ENCODE results near the gene ZSCAN2.
"Not testable (repeated sequence)": the region's sequence is repeated elsewhere in the genome, so short reads cannot be mapped to it uniquely, and the experiment has no call there.

Gene ZSCAN2

GRCh38 chr15:84570164-84570735, 30.6 kb upstream of the ZSCAN2 start:
- Histone ChIP-seq H3K79me2 (ENCODE audit: low read length) (no peaks in the 10 kb centered on the region), H4K20me1 (ENCODE audit: insufficient read depth, low read length) (no peaks in the 10 kb centered on the region), H3K9me2 (replicated peaks; ENCODE audit: insufficient read depth, low read length) (no peaks in the 10 kb centered on the region), H3K27ac (ENCODE audit: low read length) (peak overlapping the region; percentile 62; the same call in 1 of the 2 replicates), H2AFZ (ENCODE audit: low read length) (peak overlapping the region; percentile 99), H3K4me1 (ENCODE audit: low read length) (no peaks in the 10 kb centered on the region), H3K36me3 (replicated peaks; ENCODE audit: insufficient read depth, low read length) (no peaks in the 10 kb centered on the region), H3K9ac (ENCODE audit: low read length) (peak overlapping the region; percentile 82), H3K9me3 (replicated peaks; ENCODE audit: insufficient read depth, low read length) (no peaks in the 10 kb centered on the region), H3K27me3 (replicated peaks; ENCODE audit: insufficient read depth, low read length) (no peaks in the 10 kb centered on the region), H3K4me3 (ENCODE audit: low read length) (peak overlapping the region; percentile 70), H3F3A (ENCODE audit: insufficient read depth, low read length) (peaks cover 10% of the 10 kb centered on the region), H3K4me2 (ENCODE audit: low read depth, low read length) (peak overlapping the region; percentile 62; the same call in 1 of the 2 replicates)
- no peak for TF ChIP-seq EZH2 (optimal IDR thresholded peaks at IDR 0.05; ENCODE audit: low read depth, low read length)
- no peak for TF ChIP-seq EZH2phosphoT487 (IDR thresholded peaks at IDR 0.05; ENCODE audit: low read length)
- TF ChIP-seq, protein P1, sequence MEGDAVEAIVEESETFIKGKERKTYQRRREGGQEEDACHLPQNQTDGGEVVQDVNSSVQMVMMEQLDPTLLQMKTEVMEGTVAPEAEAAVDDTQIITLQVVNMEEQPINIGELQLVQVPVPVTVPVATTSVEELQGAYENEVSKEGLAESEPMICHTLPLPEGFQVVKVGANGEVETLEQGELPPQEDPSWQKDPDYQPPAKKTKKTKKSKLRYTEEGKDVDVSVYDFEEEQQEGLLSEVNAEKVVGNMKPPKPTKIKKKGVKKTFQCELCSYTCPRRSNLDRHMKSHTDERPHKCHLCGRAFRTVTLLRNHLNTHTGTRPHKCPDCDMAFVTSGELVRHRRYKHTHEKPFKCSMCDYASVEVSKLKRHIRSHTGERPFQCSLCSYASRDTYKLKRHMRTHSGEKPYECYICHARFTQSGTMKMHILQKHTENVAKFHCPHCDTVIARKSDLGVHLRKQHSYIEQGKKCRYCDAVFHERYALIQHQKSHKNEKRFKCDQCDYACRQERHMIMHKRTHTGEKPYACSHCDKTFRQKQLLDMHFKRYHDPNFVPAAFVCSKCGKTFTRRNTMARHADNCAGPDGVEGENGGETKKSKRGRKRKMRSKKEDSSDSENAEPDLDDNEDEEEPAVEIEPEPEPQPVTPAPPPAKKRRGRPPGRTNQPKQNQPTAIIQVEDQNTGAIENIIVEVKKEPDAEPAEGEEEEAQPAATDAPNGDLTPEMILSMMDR (IDR thresholded peaks at IDR 0.05; ENCODE audit: low read length) = no peak
- peak; percentile 46 for DNase-seq

DNA sequence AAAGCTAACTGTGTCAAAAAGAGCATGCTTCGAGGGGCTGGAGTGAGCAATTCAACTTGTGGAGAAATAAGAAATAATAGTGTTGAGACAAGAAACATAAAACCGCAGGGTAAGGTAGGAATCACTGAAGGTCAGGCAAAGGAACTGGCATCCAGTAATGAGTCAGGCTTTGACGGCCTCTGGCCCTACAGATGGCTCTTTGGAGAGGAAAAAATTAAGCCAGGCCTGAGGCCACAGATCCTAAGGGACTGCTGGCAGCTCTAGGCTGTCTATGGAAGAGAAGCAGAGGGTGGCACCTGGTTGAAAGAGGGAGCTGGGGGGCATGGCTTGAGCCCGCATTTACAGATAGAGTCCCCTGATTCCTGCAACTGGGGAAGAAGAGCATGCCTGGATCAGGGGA, 28.6 kb upstream of the ZSCAN2 start:
- H4K20me1 ChIP-seq (ENCODE audit: insufficient read depth, low read length) = no peaks in the 10 kb centered on the region
- peaks cover 10% of the 10 kb centered on the region for H3F3A ChIP-seq (ENCODE audit: insufficient read depth, low read length)
- no peaks in the 10 kb centered on the region for H3K9me3 ChIP-seq (replicated peaks; ENCODE audit: insufficient read depth, low read length)
- no peaks in the 10 kb centered on the region for H3K36me3 ChIP-seq (replicated peaks; ENCODE audit: insufficient read depth, low read length)
- TF ChIP-seq EZH2 (optimal IDR thresholded peaks at IDR 0.05; ENCODE audit: low read depth, low read length) (no peak), EZH2phosphoT487 (IDR thresholded peaks at IDR 0.05; ENCODE audit: low read length) (no peak)
- TF ChIP-seq, protein P1 (IDR thresholded peaks at IDR 0.05; ENCODE audit: low read length) = no peak
- H3K27me3 ChIP-seq (replicated peaks; ENCODE audit: insufficient read depth, low read length) = no peaks in the 10 kb centered on the region
- H3K4me2 ChIP-seq (ENCODE audit: low read depth, low read length) = no peak overlapping the region
- H2AFZ ChIP-seq (ENCODE audit: low read length) = no peak overlapping the region
- no peak for DNase-seq
- no peaks in the 10 kb centered on the region for H3K4me1 ChIP-seq (ENCODE audit: low read length)
- H3K4me3 ChIP-seq (ENCODE audit: low read length) = no peak overlapping the region
- no peak overlapping the region for H3K27ac ChIP-seq (ENCODE audit: low read length)
- no peaks in the 10 kb centered on the region for H3K9me2 ChIP-seq (replicated peaks; ENCODE audit: insufficient read depth, low read length)
- H3K79me2 ChIP-seq (ENCODE audit: low read length) = no peaks in the 10 kb centered on the region
- H3K9ac ChIP-seq (ENCODE audit: low read length) = no peak overlapping the region

DNA sequence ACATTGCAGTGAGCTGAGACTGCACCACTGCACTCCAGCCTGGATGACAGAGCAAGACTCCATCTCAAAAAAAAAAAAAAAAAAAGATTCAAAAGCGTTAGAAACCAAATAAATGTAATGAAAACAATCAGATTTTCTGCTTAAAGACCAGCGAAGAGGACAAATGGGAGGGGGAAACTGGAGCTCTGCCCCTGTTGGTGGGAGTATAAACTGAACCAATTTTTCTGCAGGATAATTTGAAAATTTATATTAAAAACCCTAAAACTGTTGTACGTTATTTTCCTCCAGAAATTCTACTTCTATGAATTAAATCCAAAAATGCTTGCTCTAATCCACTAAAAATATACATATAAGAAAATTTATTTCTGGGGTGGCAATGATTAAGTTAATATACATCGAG, 25.3 kb upstream of the ZSCAN2 start:
- H3K4me3 ChIP-seq (ENCODE audit: low read length) = no peak overlapping the region
- no peak overlapping the region for H2AFZ ChIP-seq (ENCODE audit: low read length)
- no peaks in the 10 kb centered on the region for H3K36me3 ChIP-seq (replicated peaks; ENCODE audit: insufficient read depth, low read length)
- DNase-seq = no peak
- no peak overlapping the region for H3K4me2 ChIP-seq (ENCODE audit: low read depth, low read length)
- no peaks in the 10 kb centered on the region for H3K9me3 ChIP-seq (replicated peaks; ENCODE audit: insufficient read depth, low read length)
- no peaks in the 10 kb centered on the region for H3K4me1 ChIP-seq (ENCODE audit: low read length)
- H3K9ac ChIP-seq (ENCODE audit: low read length) = no peak overlapping the region
- no peaks in the 10 kb centered on the region for H4K20me1 ChIP-seq (ENCODE audit: insufficient read depth, low read length)
- H3K27ac ChIP-seq (ENCODE audit: low read length) = no peak overlapping the region
- H3K27me3 ChIP-seq (replicated peaks; ENCODE audit: insufficient read depth, low read length) = no peaks in the 10 kb centered on the region
- TF ChIP-seq, protein P1 (IDR thresholded peaks at IDR 0.05; ENCODE audit: low read length) = no peak
- TF ChIP-seq EZH2 (optimal IDR thresholded peaks at IDR 0.05; ENCODE audit: low read depth, low read length) (no peak), EZH2phosphoT487 (IDR thresholded peaks at IDR 0.05; ENCODE audit: low read length) (no peak)
- H3K9me2 ChIP-seq (replicated peaks; ENCODE audit: insufficient read depth, low read length) = no peaks in the 10 kb centered on the region
- peaks cover 5% of the 10 kb centered on the region; the same call in 1 of the 2 replicates for H3F3A ChIP-seq (ENCODE audit: insufficient read depth, low read length)
- no peaks in the 10 kb centered on the region for H3K79me2 ChIP-seq (ENCODE audit: low read length)

- not testable (repeated sequence) for H3K9ac ChIP-seq (ENCODE audit: low read length); H3K4me2 ChIP-seq (ENCODE audit: low read depth, low read length); H3K4me3 ChIP-seq (ENCODE audit: low read length); H3F3A ChIP-seq (ENCODE audit: insufficient read depth, low read length); H3K79me2 ChIP-seq (ENCODE audit: low read length); DNase-seq; H2AFZ ChIP-seq (ENCODE audit: low read length); H3K4me1 ChIP-seq (ENCODE audit: low read length); H3K9me2 ChIP-seq (replicated peaks; ENCODE audit: insufficient read depth, low read length); H4K20me1 ChIP-seq (ENCODE audit: insufficient read depth, low read length); H3K36me3 ChIP-seq (replicated peaks; ENCODE audit: insufficient read depth, low read length); H3K27ac ChIP-seq (ENCODE audit: low read length); H3K9me3 ChIP-seq (replicated peaks; ENCODE audit: insufficient read depth, low read length); H3K27me3 ChIP-seq (replicated peaks; ENCODE audit: insufficient read depth, low read length)
Measured at GRCh38 chr15:84577891-84578290, 22.9 kb upstream of the ZSCAN2 start.

DNA sequence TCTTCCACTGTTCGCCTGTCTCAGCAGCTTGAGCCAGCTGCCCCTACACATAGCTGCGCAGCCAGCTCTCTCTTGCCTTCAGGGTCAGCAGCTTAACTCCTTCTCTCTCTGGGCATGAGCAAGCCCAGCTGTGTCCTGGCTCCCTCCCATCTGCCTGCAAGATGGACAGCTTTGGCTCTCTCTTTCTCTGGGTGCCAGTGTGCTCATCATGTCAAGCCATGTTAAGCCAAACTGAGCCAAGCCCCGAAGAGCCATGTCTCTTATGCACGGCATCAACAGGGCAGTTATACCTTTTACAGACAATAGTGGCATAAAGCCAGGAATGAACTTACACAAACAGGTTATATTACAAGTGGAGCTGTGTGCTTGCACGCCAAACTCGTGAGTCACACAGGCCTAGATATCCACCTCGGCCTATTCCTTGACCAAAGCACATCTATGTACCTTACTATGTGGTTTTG, 21.5 kb upstream of the ZSCAN2 start:
- not testable (repeated sequence) for H3K27ac ChIP-seq (ENCODE audit: low read length); H3K9me3 ChIP-seq (replicated peaks; ENCODE audit: insufficient read depth, low read length); H3K4me3 ChIP-seq (ENCODE audit: low read length); H3K9me2 ChIP-seq (replicated peaks; ENCODE audit: insufficient read depth, low read length); H4K20me1 ChIP-seq (ENCODE audit: insufficient read depth, low read length); H3K36me3 ChIP-seq (replicated peaks; ENCODE audit: insufficient read depth, low read length); H3F3A ChIP-seq (ENCODE audit: insufficient read depth, low read length); DNase-seq; H3K9ac ChIP-seq (ENCODE audit: low read length); H3K4me1 ChIP-seq (ENCODE audit: low read length); H3K27me3 ChIP-seq (replicated peaks; ENCODE audit: insufficient read depth, low read length); H2AFZ ChIP-seq (ENCODE audit: low read length); H3K79me2 ChIP-seq (ENCODE audit: low read length); H3K4me2 ChIP-seq (ENCODE audit: low read depth, low read length)

All from MM.1S (cell line).